T-helper 2 cell treated with Interferon-gamma antibody and Interleukin-4, amounts not matched to agents 5 μg/mL and 100 μg/mL, for 36 hours (primary cell): ENCODE results near the gene C12orf54.

Experiments
- DNase-seq: peaks from one replicate; pipeline ENCODE4 v3.0.0; 2021; ENCODE audit warnings: low spot score
- H3K27ac Mint-ChIP-seq: one replicate; pipeline ENCODE4 v1.8.0; 2021; ENCODE audit warnings: mild to moderate bottlenecking, mixed read lengths
- H3K27me3 Mint-ChIP-seq: one replicate; pipeline ENCODE4 v1.8.0; 2021; ENCODE audit warnings: low read depth, mixed read lengths
- H3K36me3 Mint-ChIP-seq: one replicate; pipeline ENCODE4 v1.8.0; 2021; ENCODE audit warnings: low read depth, mixed read lengths
- H3K4me1 Mint-ChIP-seq: one replicate; pipeline ENCODE4 v1.8.0; 2021; ENCODE audit warnings: low read depth, mixed read lengths
- H3K4me3 Mint-ChIP-seq: one replicate; pipeline ENCODE4 v1.8.0; 2022; ENCODE audit warnings: mild to moderate bottlenecking, moderate library complexity, mixed read lengths
- H3K9me3 Mint-ChIP-seq: one replicate; pipeline ENCODE4 v1.8.0; 2021; ENCODE audit warnings: mixed read lengths

C12orf54 gene

DNA sequence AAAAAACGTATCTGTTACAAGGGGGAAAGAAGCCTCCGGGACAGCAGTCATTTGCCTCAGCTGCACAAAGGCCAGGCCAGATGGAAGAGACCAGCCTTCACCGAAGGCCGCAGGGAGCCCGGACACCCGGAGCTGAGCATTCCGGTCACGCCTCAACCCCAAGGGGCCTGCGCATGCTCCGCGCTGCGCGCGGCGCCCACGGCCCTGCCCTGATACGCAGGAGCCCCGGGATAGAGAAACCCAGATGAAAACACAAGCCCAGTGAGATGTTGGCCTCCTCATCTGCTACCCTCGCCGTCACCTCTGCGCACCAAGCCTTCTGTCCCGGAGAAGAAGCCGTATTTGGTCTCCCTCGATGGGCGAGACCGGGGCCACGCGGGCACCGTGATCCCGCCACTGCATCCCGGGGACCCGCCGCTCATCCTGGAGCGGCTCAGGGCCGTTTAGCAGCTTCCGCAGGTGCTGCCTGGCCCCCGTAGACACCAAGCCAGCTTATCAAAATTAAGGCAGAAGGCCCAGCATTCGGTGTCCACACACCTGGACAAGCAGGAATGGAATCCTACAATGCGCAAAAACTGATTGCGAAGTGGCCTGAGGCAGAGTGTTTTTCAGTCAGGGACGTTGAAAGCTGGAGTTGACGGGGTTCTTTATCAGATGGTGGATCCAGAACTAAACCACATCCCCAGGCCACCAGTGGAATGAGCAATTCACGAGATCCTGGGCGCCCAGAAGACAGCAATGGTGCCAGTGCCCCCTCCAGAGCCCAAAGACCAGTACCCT, 45.8 kb downstream of the C12orf54 start:
- Mint-ChIP-seq H3K9me3 (no peaks in the 10 kb centered on the region), H3K27me3 (no peaks in the 10 kb centered on the region), H3K4me3 (no peak overlapping the region), H3K36me3 (no peaks in the 10 kb centered on the region), H3K27ac (no peak overlapping the region), H3K4me1 (peaks cover 3% of the 10 kb centered on the region)
- no peak for DNase-seq

DNA sequence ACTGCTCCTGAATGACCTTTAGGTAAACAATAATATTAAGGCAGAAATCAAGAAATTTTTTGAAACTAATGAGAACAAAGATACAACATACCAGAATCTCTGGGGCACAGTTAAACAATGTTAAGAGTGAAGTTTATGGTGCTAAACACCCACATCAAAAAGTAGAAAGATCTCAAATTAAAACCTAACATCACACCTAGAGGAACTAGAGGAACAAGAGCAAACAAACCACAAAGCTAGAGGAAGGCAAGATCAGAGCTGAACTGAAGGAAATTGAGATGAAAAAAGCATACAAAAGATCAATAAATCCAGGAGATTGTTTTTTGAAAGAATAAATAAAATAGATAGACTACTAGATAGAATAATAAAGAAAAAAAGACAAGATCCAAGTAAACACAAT, 50.3 kb downstream of the C12orf54 start:
- H3K9me3 Mint-ChIP-seq, result no peaks in the 10 kb centered on the region
- H3K27me3 Mint-ChIP-seq, result no peaks in the 10 kb centered on the region
- H3K4me1 Mint-ChIP-seq, result peaks cover 3% of the 10 kb centered on the region
- H3K4me3 Mint-ChIP-seq, result no peak overlapping the region
- DNase-seq, result no peak
- H3K27ac Mint-ChIP-seq, result no peak overlapping the region
- H3K36me3 Mint-ChIP-seq, result no peaks in the 10 kb centered on the region

DNA sequence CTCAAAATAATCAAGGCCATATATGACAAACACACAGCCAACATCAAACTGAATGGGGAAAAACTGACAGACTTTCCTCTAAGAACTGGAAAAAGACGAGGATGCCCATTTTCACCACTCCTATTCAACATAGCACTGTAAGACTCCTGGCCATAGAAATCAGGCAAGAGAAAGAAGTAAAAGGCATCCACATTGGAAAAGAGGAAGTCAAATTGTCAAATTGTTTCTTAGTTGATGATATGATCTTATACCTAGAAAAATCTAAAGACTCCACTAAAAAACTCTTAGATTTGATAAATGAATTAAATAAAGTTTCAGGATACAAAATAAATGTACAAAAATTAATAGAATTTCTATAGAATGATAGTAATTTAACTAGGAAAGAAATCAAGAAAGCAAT, 54.3 kb downstream of the C12orf54 start:
- no peak for DNase-seq
- no peaks in the 10 kb centered on the region for H3K9me3 Mint-ChIP-seq
- no peaks in the 10 kb centered on the region for H3K27me3 Mint-ChIP-seq
- H3K36me3 Mint-ChIP-seq, result no peaks in the 10 kb centered on the region
- H3K4me3 Mint-ChIP-seq, result no peak overlapping the region
- no peak overlapping the region for H3K27ac Mint-ChIP-seq
- H3K4me1 Mint-ChIP-seq, result peaks cover 6% of the 10 kb centered on the region

DNA sequence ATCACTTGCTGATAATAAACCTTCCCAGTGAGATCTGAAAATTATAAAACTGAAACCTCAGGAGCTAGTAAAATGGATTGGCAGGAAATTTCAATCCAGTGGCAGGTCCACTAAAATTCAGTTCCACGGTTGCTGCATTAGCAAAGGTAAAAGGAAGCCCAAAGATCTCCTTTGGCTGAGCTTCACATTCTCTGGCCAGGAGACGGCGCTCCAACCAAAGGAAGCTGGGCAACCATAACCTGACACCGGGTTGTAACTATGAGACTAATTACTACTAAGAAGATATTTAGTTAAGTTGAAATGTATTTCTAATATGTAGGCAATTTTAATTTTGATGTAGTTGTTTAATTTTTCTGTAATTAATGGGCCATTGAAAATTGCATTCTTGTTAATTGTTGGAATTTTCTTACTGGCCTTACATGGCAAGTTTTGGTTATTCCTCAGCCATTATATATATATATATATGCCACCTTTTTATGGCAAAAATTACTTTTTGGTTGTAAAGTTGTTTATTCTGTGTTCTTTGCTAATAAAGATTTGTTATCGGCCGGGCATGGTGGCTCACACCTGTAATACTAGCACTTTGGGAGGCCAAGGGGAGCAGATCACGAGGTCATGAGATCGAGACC, 60.1 kb downstream of the C12orf54 start:
- no peaks in the 10 kb centered on the region for H3K9me3 Mint-ChIP-seq
- H3K36me3 Mint-ChIP-seq, result no peaks in the 10 kb centered on the region
- H3K4me1 Mint-ChIP-seq, result peaks cover 3% of the 10 kb centered on the region
- H3K27me3 Mint-ChIP-seq, result peaks cover 4% of the 10 kb centered on the region
- H3K27ac Mint-ChIP-seq, result no peak overlapping the region
- DNase-seq, result peak; percentile 9
- H3K4me3 Mint-ChIP-seq, result no peak overlapping the region

DNA sequence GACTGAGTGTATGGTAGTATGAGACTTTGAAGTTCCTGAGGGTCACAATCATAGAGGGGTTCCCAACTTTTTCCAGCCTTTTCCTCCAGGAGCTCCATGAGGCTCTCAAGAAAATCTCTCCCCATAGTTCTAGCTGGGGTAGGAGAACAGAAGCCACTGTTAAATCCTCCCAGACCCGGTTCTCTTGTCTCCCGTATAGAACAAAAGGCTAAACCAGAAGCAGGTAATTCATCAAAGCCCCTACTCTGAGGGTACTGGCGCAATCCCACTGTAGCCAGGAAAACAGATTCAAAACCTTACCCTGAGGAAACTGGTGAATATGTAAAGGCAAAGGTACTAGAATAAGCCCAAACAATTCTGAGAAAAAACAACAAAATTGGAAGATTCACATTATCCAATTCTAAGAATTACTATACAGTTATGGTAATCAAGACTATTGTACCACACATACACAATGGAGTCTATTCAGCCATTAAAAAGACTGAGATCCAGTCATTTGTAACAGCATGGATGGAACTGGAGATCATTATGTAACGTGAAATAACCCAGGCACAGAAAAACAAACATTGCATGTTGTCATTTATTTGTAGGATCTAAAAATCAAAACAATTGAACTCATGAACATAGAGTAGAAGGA, 63.7 kb downstream of the C12orf54 start:
- H3K36me3 Mint-ChIP-seq, result no peaks in the 10 kb centered on the region
- H3K27me3 Mint-ChIP-seq, result peaks cover 6% of the 10 kb centered on the region
- DNase-seq, result no peak
- no peak overlapping the region for H3K4me3 Mint-ChIP-seq
- H3K4me1 Mint-ChIP-seq, result no peaks in the 10 kb centered on the region
- H3K9me3 Mint-ChIP-seq, result no peaks in the 10 kb centered on the region
- no peak overlapping the region for H3K27ac Mint-ChIP-seq
